Measurements from ENCODE around the gene SKP1. TPM values are rescaled to one million over a fixed set of nuclear protein-coding genes. Genes with fewer than 3 reads are reported as not detected.

Gene SKP1
- total and polyA plus RNA-seq, 10 of the 15 experiments (the other 5 are each of a cell fraction or from before 2014, with no cell fraction given) = 100 to 1,686 (median 519) TPM

- ATAC-seq (no peak), DNase-seq (ENCODE audit: low read depth, low spot score) (no peak), FAIRE-seq (no peak)
- RAD21 ChIA-PET (ENCODE audit: unreplicated experiment) = interaction anchor here (0.7 to 4.0 kb wide), 9 partner anchors 16 to 395 kb away, joined by 3 to 26 read pairs (median 6); partner anchors contain the start of gene CDKN2AIPNL
- Histone ChIP-seq H3K4me3 (no peak overlapping the region), H3K36me3 (ENCODE audit: control insufficient read depth in 2 of 2, insufficient read depth in 2 of 2, low read length in 1 of 2) (no peaks in the 10 kb centered on the region), H3K27me3 (replicated peaks in 1 of 2; ENCODE audit: control insufficient read depth in 2 of 2, insufficient read depth in 2 of 2, low read length in 1 of 2) (no peaks in the 10 kb centered on the region), H3K9ac (ENCODE audit: control insufficient read depth, insufficient read depth, low read length) (no peak overlapping the region), H3K79me2 (ENCODE audit: control insufficient read depth, insufficient read depth, low read length) (no peaks in the 10 kb centered on the region), H4K20me1 (ENCODE audit: control insufficient read depth, insufficient read depth) (no peaks in the 10 kb centered on the region), H3K4me2 (ENCODE audit: control insufficient read depth, insufficient read depth) (no peak overlapping the region), H2AFZ (ENCODE audit: control insufficient read depth, low read depth, low read length) (no peak overlapping the region), H3K9me3 (replicated peaks; ENCODE audit: control insufficient read depth, insufficient read depth, low read length) (no peaks in the 10 kb centered on the region), H3K27ac (ENCODE audit: control insufficient read depth, insufficient read depth) (no peak overlapping the region), H3K4me1 (ENCODE audit: control insufficient read depth, insufficient read depth, low read length) (no peaks in the 10 kb centered on the region)
- in situ Hi-C loops (cut with MboI) (no loop called here), intact Hi-C loops (cut with micrococcal nuclease; ENCODE audit: unreplicated experiment) (no loop called here)
- TF ChIP-seq, protein P1, sequence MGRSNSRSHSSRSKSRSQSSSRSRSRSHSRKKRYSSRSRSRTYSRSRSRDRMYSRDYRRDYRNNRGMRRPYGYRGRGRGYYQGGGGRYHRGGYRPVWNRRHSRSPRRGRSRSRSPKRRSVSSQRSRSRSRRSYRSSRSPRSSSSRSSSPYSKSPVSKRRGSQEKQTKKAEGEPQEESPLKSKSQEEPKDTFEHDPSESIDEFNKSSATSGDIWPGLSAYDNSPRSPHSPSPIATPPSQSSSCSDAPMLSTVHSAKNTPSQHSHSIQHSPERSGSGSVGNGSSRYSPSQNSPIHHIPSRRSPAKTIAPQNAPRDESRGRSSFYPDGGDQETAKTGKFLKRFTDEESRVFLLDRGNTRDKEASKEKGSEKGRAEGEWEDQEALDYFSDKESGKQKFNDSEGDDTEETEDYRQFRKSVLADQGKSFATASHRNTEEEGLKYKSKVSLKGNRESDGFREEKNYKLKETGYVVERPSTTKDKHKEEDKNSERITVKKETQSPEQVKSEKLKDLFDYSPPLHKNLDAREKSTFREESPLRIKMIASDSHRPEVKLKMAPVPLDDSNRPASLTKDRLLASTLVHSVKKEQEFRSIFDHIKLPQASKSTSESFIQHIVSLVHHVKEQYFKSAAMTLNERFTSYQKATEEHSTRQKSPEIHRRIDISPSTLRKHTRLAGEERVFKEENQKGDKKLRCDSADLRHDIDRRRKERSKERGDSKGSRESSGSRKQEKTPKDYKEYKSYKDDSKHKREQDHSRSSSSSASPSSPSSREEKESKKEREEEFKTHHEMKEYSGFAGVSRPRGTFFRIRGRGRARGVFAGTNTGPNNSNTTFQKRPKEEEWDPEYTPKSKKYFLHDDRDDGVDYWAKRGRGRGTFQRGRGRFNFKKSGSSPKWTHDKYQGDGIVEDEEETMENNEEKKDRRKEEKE (IDR thresholded peaks at IDR 0.05) = no peak
- TF ChIP-seq USF1 (IDR thresholded peaks at IDR 0.05; ENCODE audit: borderline replicate concordance, extremely low read length, insufficient read depth, low read depth, low read length) (no peak), MYC (IDR thresholded peaks at IDR 0.05; ENCODE audit: insufficient read depth, insufficient read length, insufficient replicate concordance, low read length, severe bottlenecking) (no peak), NFIC (IDR thresholded peaks at IDR 0.05; ENCODE audit: low read depth, low read length) (no peak), SIN3A (IDR thresholded peaks at IDR 0.05; ENCODE audit: low read depth, low read length) (no peak), SUPT20H (IDR thresholded peaks at IDR 0.05; ENCODE audit: borderline replicate concordance, control insufficient read depth, low read depth, low read length) (no peak), RBBP5 (conservative IDR thresholded peaks at IDR 0.05) (no peak), ZBED1 (IDR thresholded peaks at IDR 0.05; ENCODE audit: borderline replicate concordance) (no peak), MYB (IDR thresholded peaks at IDR 0.05; ENCODE audit: borderline replicate concordance, low read depth, low read length) (no peak), CREM (IDR thresholded peaks at IDR 0.05; ENCODE audit: low read depth) (no peak), SREBF2 (IDR thresholded peaks at IDR 0.05; ENCODE audit: low read length) (no peak), BACH1 (IDR thresholded peaks at IDR 0.05; ENCODE audit: borderline replicate concordance) (no peak), LARP7 (IDR thresholded peaks at IDR 0.05) (no peak)
- TF ChIP-seq, protein P2, sequence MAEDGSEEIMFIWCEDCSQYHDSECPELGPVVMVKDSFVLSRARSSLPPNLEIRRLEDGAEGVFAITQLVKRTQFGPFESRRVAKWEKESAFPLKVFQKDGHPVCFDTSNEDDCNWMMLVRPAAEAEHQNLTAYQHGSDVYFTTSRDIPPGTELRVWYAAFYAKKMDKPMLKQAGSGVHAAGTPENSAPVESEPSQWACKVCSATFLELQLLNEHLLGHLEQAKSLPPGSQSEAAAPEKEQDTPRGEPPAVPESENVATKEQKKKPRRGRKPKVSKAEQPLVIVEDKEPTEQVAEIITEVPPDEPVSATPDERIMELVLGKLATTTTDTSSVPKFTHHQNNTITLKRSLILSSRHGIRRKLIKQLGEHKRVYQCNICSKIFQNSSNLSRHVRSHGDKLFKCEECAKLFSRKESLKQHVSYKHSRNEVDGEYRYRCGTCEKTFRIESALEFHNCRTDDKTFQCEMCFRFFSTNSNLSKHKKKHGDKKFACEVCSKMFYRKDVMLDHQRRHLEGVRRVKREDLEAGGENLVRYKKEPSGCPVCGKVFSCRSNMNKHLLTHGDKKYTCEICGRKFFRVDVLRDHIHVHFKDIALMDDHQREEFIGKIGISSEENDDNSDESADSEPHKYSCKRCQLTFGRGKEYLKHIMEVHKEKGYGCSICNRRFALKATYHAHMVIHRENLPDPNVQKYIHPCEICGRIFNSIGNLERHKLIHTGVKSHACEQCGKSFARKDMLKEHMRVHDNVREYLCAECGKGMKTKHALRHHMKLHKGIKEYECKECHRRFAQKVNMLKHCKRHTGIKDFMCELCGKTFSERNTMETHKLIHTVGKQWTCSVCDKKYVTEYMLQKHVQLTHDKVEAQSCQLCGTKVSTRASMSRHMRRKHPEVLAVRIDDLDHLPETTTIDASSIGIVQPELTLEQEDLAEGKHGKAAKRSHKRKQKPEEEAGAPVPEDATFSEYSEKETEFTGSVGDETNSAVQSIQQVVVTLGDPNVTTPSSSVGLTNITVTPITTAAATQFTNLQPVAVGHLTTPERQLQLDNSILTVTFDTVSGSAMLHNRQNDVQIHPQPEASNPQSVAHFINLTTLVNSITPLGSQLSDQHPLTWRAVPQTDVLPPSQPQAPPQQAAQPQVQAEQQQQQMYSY (CRISPR knock-in tag; IDR thresholded peaks at IDR 0.05) = no peak
- TF ChIP-seq, protein P3, sequence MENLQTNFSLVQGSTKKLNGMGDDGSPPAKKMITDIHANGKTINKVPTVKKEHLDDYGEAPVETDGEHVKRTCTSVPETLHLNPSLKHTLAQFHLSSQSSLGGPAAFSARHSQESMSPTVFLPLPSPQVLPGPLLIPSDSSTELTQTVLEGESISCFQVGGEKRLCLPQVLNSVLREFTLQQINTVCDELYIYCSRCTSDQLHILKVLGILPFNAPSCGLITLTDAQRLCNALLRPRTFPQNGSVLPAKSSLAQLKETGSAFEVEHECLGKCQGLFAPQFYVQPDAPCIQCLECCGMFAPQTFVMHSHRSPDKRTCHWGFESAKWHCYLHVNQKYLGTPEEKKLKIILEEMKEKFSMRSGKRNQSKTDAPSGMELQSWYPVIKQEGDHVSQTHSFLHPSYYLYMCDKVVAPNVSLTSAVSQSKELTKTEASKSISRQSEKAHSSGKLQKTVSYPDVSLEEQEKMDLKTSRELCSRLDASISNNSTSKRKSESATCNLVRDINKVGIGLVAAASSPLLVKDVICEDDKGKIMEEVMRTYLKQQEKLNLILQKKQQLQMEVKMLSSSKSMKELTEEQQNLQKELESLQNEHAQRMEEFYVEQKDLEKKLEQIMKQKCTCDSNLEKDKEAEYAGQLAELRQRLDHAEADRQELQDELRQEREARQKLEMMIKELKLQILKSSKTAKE (IDR thresholded peaks at IDR 0.05; ENCODE audit: low read depth, poor library complexity, severe bottlenecking) = no peak
- SMC1A ChIA-PET (ENCODE audit: uncharacterized antibody, unreplicated experiment) = interaction anchor here (0.8 to 8.4 kb wide), 8 partner anchors 15 to 404 kb away, joined by 4 to 91 read pairs (median 4); no protein-coding TSS in a partner anchor
- CTCF ChIA-PET = interaction anchor here (0.6 to 9.2 kb wide), 31 partner anchors 8 to 723 kb away, joined by 3 to 99 read pairs (median 4); no protein-coding TSS in a partner anchor
- BruUV-seq (replicated peaks) = no TSS peak
- POLR2A ChIA-PET = interaction anchor here (0.6 to 1.0 kb wide), 3 partner anchors 18 to 357 kb away, joined by 3 to 4 read pairs (median 3); no protein-coding TSS in a partner anchor
Measured at GRCh38 chr5:134183481-134183880, 6.7 kb upstream of the SKP1 start.

Data from GM12878 (cell line).